A673 (cell line): ENCODE results near the gene MRPS18C.

ENCODE experiments used
- EZH2 ChIP-seq: fragments of 200-600 bp; sonication (generic); IDR thresholded peaks from 2 replicates; pipeline ENCODE4 v1.6.1; 2017; ENCODE audit warnings: borderline replicate concordance, low read depth, mild to moderate bottlenecking, mixed read lengths, antibody characterized with exemption, low read length; ENCODE audit not compliant: poor library complexity, severe bottlenecking
- TF ChIP-seq, protein P1 (sequence below): fragments of 300-800, 200-600 bp; sonication (generic); conservative IDR thresholded peaks from 2 replicates; pipeline ENCODE4 v1.5.1; 2017; ENCODE audit warnings: low read depth, mild to moderate bottlenecking, antibody characterized with exemption, low read length, moderate library complexity, mixed read lengths

GRCh38 chr4:83484500-83485461 lies 28.9 kb downstream of the MRPS18C start, which contains the start of gene ABRAXAS1:
- TF ChIP-seq, protein P1, sequence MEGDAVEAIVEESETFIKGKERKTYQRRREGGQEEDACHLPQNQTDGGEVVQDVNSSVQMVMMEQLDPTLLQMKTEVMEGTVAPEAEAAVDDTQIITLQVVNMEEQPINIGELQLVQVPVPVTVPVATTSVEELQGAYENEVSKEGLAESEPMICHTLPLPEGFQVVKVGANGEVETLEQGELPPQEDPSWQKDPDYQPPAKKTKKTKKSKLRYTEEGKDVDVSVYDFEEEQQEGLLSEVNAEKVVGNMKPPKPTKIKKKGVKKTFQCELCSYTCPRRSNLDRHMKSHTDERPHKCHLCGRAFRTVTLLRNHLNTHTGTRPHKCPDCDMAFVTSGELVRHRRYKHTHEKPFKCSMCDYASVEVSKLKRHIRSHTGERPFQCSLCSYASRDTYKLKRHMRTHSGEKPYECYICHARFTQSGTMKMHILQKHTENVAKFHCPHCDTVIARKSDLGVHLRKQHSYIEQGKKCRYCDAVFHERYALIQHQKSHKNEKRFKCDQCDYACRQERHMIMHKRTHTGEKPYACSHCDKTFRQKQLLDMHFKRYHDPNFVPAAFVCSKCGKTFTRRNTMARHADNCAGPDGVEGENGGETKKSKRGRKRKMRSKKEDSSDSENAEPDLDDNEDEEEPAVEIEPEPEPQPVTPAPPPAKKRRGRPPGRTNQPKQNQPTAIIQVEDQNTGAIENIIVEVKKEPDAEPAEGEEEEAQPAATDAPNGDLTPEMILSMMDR, result no peak
- no peak for TF ChIP-seq EZH2
